ENCODE results near the gene CARMIL3. TPM values are rescaled to one million over a fixed set of nuclear protein-coding genes. Genes with fewer than 3 reads are reported as not detected.
"Not testable (repeated sequence)": the region's sequence is repeated elsewhere in the genome, so short reads cannot be mapped to it uniquely, and the experiment has no call there.

The CARMIL3 gene
- total RNA-seq, 1 donor from 2014 or later: 0.10 TPM

GRCh38 chr14:24093901-24094840 is 42.4 kb downstream of the CARMIL3 start, which contains the start of gene PCK2:
PCK2 (plus strand) TSS chr14:24094311; CDS start chr14:24094406, 95 bp downstream.
- peak; percentile 74 for DNase-seq (ENCODE audit: low read depth)

- no peak for DNase-seq (ENCODE audit: low read depth)
These were observed 43.0 kb downstream of the CARMIL3 start for GRCh38 chr14:24094841-24095270.

GRCh38 chr14:24095271-24096068 is 43.7 kb downstream of the CARMIL3 start:
- DNase-seq (ENCODE audit: low read depth): peak; percentile 54

GRCh38 chr14:24096545-24097181 is 44.9 kb downstream of the CARMIL3 start:
- DNase-seq (ENCODE audit: low read depth): no peak

GRCh38 chr14:24098229-24098926 is 46.6 kb downstream of the CARMIL3 start:
- no peak for DNase-seq (ENCODE audit: low read depth)

- no peak for DNase-seq (ENCODE audit: low read depth)
These were observed 47.4 kb downstream of the CARMIL3 start for GRCh38 chr14:24098927-24099813.

GRCh38 chr14:24100197-24100981 is 48.6 kb downstream of the CARMIL3 start:
- no peak for DNase-seq (ENCODE audit: low read depth)

- no peak for DNase-seq (ENCODE audit: low read depth)
These were observed 49.2 kb downstream of the CARMIL3 start for GRCh38 chr14:24100982-24101494.

GRCh38 chr14:24102357-24103048 is 50.7 kb downstream of the CARMIL3 start:
- no peak for DNase-seq (ENCODE audit: low read depth)

GRCh38 chr14:24103451-24103850 is 51.6 kb downstream of the CARMIL3 start:
- DNase-seq (ENCODE audit: low read depth): no peak

- DNase-seq (ENCODE audit: low read depth): not testable (repeated sequence)
These were observed 53.9 kb downstream of the CARMIL3 start for GRCh38 chr14:24105609-24106239.

- DNase-seq (ENCODE audit: low read depth): no peak
These were observed 55.0 kb downstream of the CARMIL3 start for GRCh38 chr14:24106672-24107271.

GRCh38 chr14:24108336-24108874 is 56.6 kb downstream of the CARMIL3 start:
- no peak for DNase-seq (ENCODE audit: low read depth)

- no peak for DNase-seq (ENCODE audit: low read depth)
These were observed 58.3 kb downstream of the CARMIL3 start for GRCh38 chr14:24110060-24110459.

GRCh38 chr14:24110523-24110922 is 58.7 kb downstream of the CARMIL3 start:
- DNase-seq (ENCODE audit: low read depth): no peak

GRCh38 chr14:24113379-24113800 is 61.6 kb downstream of the CARMIL3 start:
- DNase-seq (ENCODE audit: low read depth): no peak

- DNase-seq (ENCODE audit: low read depth): peak; percentile 88
These were observed 62.2 kb downstream of the CARMIL3 start for GRCh38 chr14:24113801-24114531.

Measured in renal cortical epithelial cell (primary cell).